ENCODE measurements around the gene IMMP2L. TPM values are rescaled to one million over a fixed set of nuclear protein-coding genes. Genes with fewer than 3 reads are reported as not detected.

Gene IMMP2L
- total RNA-seq, 1 experiment from 2014 or later = 30.3 TPM

DNA sequence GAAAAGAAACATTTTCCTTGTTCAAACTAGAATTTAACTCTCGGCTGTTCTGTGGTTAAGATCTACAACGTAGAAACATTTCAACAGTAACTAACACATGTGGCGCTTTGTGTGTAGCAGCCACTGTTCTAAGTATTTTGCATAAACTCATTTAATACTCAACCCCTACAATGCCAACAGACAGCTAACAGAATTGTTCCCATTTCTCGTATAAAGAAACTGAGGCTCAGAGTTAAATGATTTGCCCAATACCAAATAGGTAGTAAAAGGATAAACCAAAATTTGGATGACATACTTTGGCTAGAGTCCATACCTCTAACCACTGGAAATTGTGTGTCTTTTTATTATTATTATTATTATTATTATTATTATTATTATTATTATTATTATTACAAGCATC is 543.8 kb downstream of the IMMP2L start:
- no peak for DNase-seq (ENCODE audit: extremely low read depth, low read depth)

DNA sequence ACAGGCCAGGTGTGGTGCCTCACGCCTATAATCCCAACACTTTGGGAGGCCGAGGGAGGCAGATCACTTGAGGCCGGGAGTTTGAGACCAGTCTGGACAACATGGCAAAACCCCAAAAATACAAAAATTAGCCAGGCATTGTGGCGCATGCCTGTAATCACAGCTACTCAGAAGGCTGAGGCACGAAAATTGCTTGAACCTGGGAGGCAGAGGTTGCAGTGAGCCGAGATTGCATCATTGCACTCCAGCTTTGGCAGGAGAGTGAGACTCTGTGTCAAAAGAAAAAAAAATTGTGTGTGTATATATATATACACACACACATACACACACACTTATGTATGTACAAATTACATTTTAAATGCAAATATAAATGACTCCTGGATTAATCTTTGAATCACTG is 548.2 kb downstream of the IMMP2L start:
- no peak for DNase-seq (ENCODE audit: extremely low read depth, low read depth)

DNA sequence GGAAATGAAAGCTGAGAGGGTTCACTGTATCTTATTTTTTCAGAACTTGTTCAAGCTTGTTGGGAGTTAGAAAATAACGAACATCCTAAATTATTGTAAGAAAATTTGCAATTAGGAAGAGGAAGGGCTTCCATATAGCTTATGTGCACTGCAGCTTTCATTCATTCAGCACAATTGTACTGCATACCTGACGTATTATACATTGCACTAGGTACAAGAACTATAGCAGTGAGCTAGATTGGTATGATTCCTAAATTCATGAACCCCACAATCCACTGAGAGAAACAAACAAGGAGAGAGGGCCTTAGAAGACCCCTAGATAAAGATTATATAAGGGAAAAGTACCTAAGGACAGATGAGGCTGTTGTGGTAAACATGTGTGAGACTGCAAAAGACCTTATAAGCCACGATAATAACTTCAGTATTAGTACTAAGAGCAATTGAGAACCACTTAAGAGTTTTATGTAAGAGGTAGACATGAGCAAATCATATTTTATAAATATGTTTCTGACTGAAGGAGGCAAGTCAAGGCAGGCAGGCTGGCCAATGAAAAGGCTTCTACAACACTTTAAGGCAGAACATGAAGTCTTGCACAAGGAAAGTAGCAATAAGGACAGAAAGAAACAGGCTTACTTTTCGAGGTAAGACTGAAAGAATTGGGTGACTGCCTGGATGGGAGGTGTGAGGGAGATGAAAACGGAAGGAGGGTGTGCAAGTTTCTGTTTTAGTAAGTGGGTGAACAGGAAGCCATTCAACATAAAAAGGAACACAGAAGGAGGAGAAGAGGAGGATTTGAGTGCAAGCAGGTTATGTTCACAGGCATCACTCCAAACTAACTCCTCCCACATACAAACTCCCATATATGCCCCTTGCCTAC is 549.3 kb downstream of the IMMP2L start:
- DNase-seq (ENCODE audit: extremely low read depth, low read depth) = no peak

DNA sequence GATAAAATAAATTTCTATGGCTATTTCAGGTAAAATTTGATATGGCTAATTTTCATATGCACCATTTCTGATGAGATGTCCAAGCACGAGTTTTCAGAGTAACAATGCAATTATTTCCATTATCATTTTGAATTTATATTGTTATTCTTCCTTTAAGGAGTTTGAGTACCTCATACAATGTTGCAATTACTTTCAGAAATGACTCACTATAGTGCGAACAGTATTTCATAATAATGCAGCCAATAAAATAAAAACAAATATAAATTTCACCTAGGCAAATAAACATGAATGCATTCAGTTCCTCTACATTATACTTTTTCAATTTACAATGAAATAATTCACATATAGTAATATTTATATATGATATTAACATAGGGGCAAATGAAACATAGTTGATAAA is 550.1 kb downstream of the IMMP2L start:
- DNase-seq (ENCODE audit: extremely low read depth, low read depth) = peak; percentile 13

DNA sequence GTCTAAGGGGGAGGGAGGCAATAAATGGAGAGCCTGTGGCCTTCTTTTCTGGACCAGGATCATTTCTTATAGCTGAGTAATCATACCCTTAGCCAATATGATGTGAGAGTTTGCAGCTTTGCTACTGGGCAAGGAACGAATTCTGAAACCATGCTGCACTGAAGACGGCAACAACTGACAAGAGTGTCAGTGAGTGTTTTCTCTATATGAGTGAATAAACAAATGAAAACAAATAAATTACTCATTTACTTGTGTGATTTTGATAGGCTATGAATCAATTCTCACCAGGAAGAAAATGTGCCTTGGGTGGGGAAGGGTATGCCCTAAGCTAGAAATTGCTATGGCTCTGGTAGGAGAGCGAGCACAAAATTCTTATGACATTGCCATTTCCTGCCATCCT is 550.8 kb downstream of the IMMP2L start:
- peak; percentile 18 for DNase-seq (ENCODE audit: extremely low read depth, low read depth)

DNA sequence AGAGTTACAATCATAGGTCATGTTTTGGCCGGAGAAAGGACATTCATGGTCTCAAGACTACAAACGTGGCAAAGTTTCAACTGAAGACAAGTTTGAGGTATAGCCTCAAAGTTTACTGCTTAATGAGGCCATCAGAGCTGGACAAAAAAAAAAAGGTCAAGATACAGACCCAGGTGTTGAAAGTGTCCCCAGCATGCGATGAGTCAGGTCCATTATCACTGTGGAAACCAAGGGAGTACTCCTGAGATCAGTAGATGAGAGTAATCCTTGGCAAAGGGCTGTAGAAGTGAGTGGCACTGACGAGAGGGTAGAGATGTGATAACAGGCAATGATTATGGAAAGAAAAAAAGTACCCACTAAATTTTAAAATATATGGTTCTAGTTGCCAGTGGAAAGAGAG is 551.5 kb downstream of the IMMP2L start:
- no peak for DNase-seq (ENCODE audit: extremely low read depth, low read depth)

DNA sequence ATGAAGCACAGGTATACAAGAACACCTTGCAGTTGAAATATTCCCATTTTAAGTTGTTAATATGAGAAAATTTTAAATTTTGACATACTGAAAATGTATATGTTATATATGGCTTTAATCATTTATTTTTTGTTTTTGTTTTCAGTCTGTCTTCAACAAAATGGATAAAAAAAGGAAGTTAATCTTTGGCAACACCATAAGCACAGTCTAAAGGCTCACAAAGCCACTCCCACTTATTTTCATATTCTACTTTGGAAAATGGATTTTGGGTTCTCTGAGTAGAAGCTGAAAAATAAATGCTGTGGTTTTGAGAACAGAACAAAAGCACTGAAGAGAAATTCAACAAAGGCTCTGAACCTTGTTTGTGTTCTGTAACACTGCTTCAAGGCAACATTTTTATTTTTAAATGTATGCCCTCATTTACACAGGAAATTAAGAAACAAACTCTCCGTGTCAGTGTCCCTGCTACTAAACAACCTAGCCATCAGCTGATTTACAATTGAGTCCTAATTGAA is 552.7 kb downstream of the IMMP2L start:
- no peak for DNase-seq (ENCODE audit: extremely low read depth, low read depth)

DNA sequence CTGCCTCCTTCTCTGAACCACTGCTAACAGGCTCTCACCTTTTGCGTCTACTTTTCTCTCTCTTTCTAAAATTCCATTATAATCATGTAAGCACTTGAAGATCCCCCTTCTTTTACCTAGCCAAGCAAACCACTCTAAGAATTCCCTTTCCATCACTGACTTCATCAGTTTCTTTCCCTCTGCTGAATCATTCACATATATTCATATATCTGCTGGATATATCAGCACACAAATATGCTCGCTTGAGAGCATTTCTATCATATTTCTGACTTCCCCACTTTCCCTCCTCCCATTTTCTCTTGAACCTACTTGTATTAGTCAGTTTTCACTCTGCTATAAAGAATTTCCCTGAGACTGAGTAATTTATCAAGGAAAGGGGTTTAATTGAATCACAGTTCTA is 555.6 kb downstream of the IMMP2L start:
- DNase-seq (ENCODE audit: extremely low read depth, low read depth) = no peak

DNA sequence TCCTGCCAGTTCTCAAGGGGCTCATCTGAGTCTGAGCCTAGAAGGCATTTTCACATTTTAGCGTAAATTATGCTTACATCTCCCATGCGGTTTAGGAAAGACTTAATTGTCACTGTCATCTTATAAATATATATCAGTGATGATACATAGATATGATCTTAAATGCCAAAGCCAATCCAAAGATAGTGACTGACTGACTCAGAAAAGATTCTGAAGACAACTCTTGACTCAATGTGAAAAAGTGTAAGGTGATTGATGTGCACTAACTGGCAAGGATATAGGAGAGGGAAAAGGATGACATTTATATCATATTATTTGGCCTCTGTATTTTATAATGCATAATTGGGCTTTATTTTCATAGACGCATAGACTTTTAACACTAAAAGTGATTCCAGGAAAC is 556.3 kb downstream of the IMMP2L start:
- no peak for DNase-seq (ENCODE audit: extremely low read depth, low read depth)

DNA sequence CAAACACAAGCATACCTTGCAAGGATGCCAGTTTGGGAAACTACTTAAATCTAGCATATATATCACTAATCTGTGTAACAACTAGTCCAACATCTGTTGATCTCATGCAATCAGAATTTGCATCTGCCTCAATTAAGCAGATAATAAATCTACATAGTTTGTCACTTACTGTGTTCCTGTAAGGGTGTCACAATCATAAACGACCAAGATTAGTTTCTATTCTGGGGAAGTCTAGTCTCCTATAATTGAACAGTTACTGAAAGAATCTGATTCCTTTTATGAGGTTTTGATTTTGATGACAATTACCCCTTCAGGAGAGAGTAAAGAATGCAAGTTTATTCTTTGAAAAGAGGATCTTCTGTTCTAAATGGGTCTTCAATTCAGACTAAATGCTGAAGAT is 556.8 kb downstream of the IMMP2L start:
- DNase-seq (ENCODE audit: extremely low read depth, low read depth) = no peak

DNA sequence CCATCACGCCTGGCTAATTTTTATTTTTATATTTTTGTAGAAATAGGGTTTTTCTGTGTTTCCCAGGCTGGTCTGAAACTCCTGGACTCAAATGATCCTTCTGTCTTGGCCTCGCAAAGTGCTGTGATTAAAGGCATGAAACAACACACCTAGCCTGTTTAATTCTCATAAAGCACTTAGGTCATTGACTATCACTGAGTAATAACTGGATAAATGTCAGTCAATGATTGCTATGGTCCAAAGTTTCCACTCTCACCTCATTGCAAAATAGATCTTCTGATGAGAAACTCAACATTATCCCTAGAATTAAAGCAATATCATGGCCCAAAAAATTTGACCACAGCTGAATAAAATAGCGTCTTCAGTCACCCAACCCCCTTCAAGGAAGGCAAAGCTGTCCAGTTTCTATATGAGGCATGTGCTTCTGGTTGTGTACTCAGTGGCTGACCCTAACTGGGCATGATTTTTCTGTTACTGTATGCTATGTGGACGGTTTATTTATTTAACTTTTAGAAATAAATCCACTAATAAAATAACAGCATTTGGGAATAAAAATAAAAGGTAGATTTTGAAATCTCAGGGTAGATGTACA is 557.9 kb downstream of the IMMP2L start:
- DNase-seq (ENCODE audit: extremely low read depth, low read depth) = no peak

DNA sequence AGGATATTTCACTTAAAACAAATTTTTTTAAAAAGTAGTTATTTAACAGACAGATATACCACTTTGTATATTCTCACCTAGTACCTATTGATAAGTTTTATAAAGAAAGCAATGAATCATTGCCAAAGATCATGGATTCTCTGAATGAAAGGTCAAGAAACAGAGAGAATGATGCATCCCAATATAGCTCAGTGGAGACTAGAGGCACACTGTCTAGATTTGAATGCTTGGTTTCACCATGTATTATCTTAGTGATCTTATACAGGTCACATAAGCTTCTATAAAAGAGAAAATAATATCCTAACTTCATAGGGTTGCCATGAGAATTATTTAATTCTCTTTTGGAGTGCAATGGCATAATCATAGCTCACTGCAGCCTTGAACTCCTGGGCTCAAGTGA is 558.4 kb downstream of the IMMP2L start:
- no peak for DNase-seq (ENCODE audit: extremely low read depth, low read depth)

DNA sequence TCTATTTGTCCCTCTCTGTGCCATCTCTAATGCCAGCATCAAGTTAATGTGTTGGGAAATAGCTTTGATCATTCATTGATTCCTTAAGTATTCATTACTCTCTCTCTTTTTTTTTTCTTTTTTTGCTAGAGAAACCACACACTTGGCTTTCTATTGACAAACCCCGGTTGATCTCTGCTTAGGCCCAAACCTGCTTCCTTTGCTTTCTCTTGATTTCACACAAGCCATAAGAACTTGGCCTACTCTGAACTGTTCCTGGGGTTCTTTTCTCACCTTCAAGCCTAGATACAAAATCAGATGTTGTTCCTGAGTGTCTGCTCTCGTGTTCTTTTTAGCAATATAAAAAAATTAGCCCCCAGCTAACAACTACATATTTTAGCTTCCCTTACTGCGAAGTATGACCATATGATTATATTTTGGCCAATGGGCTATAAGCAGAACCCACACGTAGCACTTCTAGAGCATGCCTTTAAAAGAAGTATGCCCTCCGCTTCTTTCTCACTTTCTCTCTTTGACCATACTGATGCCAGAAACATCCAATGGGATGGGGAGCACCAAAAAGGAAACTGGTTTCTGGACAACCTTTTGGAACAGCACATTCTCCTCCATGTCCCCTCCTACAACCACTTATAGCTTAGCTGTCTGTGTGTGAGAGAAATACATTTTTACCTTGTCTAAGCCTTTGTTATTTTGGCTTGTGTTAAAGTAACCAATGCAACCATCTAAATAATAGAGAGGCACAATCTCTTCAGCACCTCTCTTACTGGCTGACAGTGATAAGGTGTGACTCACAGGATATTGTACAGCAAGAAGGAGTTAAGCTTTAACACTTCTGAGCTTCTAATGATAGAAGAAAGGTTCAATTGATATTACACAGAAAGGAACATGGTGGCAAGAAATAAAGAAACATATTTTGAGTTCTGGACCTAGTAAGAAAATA is 568.0 kb downstream of the IMMP2L start:
- DNase-seq (ENCODE audit: extremely low read depth, low read depth) = no peak

DNA sequence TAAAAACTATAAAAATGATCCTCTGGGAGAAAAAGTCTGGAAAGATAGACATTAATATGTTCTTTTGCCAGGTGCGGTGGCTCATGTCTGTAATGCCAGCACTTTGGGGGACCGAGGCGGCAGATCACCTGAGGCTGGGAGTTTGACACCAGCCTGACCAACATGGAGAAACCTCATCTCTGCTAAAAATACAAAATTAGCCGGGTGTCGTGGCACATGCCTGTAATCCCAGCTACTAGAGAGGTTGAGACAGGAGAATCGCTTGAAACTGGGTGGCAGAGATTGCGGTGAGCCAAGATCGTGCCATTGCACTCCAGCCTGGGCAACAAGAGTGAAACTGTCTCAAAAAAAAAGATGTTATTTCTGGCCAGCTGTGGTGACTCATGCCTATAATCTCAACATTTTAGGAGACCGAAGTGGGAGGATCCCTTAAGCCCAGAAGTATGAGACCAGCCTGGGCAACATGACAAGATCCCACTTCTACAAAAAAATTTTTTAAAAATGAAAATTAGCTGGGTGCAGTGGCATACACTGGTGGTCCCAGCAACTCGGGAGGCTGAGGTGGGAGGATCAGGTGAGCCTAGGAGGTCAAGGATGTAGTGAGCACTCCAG is 573.3 kb downstream of the IMMP2L start:
- no peak for DNase-seq (ENCODE audit: extremely low read depth, low read depth)

DNA sequence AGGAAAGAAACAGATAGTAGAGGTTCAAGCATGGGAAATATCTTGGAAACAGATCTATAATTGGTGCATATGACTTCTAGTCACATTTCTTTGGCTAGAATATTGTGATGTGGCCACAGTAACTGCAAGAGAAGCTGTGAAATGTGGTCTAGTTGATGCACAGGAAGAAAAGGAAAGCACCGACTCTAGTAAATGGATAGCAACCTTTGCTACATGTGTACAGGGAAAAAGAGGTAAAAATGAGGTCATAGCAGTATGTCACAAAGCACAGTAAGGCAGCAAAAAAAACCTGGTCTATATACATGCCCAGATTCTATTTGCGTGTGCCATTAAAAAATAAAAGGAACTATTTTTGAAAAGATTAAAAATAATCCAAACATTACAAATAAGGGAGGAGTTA is 573.9 kb downstream of the IMMP2L start:
- no peak for DNase-seq (ENCODE audit: extremely low read depth, low read depth)

DNA sequence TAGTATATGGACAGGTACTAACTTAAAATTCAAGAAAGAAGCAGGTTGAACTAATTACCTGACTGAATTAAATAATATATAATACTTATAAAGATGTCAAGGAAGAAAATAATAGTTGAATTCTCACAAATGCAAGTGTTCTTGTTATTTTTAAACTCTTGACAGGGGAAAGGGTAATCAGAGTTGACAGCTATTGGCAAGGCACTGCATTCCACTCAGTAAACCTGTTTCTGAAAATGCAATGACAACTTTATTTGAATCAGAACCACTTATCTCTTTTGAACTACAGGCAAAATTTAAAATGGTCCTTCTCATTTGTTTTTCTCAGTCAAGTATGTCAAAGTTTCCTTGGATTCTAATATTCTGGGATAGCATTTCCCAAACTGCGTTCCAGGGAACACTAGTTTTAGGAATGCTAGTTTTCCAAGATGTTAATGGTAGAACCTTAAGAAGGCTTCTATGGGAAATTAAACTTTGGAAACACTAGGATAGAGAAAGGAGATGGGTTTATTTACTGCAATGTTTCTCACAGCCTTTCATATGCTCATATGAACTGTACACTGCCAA is 575.1 kb downstream of the IMMP2L start:
- no peak for DNase-seq (ENCODE audit: extremely low read depth, low read depth)

DNA sequence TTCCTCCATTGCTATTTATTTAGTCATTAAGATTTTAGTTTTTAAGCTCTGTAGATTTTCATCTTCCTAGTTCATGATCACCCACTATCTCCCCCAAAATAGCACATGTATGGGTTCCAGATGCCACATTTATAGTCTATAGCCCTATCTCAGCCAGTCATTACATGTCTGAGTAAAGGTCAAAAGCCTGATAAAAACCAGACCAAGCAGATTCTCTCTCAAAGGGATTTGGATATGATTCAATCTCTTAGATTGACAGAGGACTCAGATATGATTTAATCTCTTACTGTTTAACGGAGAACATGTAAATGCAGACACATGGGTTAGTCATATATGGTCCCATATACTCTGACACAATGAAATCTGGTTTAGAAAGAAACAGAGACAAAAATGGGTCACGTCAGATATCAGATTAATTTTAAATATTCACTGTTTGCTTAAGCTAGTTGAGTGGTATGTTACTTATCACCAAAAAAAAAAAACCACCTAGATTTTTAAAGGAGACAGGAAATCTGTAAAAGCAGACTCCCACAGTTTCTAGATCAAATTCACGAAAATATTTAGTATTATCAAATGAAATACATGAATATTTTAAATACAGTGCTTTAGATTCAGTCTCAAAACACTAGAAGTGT is 578.4 kb downstream of the IMMP2L start:
- no peak for DNase-seq (ENCODE audit: extremely low read depth, low read depth)

DNA sequence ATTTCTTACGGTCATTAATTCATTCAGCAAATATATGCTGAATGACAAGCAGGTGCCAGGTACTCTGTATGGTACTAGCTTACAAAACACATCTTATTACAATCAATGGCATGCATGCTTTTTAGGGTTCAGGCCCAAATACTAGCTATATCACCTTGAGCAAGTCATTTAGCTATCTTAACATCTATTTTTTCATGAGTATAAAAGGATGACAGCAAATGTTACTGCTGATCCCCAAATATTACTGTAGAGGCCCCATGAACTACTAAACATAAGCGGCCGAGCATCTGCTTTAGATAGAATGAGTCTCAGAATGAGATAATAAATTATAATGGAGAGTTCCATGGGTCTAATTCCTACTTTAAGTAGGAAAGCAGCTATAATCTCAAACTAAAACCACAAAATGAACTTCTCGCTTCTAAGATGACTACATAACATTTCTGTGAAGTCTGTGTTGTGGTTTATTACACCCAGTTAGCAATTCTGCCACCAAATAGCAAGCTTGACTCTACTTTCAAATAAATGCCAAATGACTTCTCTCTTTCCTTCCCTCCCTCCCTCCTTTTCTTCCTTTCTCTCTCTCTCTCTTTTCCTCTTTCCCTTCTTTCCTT is 585.1 kb downstream of the IMMP2L start:
- DNase-seq (ENCODE audit: extremely low read depth, low read depth) = no peak

DNA sequence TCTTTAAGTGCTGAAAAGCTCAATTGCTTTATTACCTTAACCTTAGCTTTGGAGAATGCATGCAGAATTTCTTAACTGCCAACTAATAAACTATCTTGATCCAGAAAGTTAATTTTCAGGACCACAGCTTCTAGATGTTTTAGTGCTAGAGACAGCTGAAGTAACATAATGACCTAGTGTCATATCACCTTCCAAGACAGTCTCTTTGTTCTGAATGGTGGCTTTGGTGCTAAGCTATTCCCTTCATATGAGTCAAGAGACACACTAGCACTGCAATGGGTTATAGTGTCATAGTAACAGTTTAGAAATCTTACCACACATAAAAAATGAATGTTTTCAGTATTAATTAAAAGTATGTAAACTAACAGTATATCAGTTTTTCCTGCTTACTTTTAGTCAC is 586.8 kb downstream of the IMMP2L start:
- DNase-seq (ENCODE audit: extremely low read depth, low read depth) = no peak
